Thyroid gland (tissue), 4 donors: ENCODE measurements around the gene PIGQ. TPM values are rescaled to one million over a fixed set of nuclear protein-coding genes. Genes with fewer than 3 reads are reported as not detected.

Experiments
- DNase-seq, 2 donors: peaks; one replicate each; pipeline ENCODE4 v3.0.0-alpha.2; 2019
- H3K27ac ChIP-seq, 3 donors: fragments of 200-600 bp; sonication (generic); 1 replicate in 2 of 3; 2 replicates in 1 of 3; pipeline ENCODE4 v1.5.1; 2016 to 2019; ENCODE audit warnings: mild to moderate bottlenecking in 1 of 3, moderate library complexity in 1 of 3
- H3K27me3 ChIP-seq: fragments of 200-600 bp; sonication (generic); one replicate; pipeline ENCODE4 v1.5.1; 2019
- H3K36me3 ChIP-seq, 2 donors: fragments of 200-600 bp; sonication (generic); one replicate each; pipeline ENCODE4 v1.5.1; 2016 to 2019
- H3K4me1 ChIP-seq, 2 donors: fragments of 200-600 bp; sonication (generic); one replicate each; pipeline ENCODE4 v1.5.1; 2017 to 2019
- H3K4me3 ChIP-seq, 3 donors: fragments of 200-600 bp; sonication (generic); replicated peaks in 1 of 3; 1 replicate in 2 of 3; 2 replicates in 1 of 3; pipeline ENCODE4 v1.5.1; 2016; ENCODE audit warnings: mild to moderate bottlenecking in 1 of 3
- H3K9me3 ChIP-seq: fragments of 200-600 bp; sonication (generic); one replicate; pipeline ENCODE4 v1.5.1; 2017
- POLR2A ChIP-seq, 2 donors: fragments of 450-650 bp; IDR thresholded peaks; one replicate each; pipeline ENCODE4 v1.6.1; 2017; ENCODE audit warnings: antibody characterized with exemption in 2 of 2, mild to moderate bottlenecking in 2 of 2, moderate library complexity in 1 of 2
- WGBS, 2 donors: methylation state at CpG; one replicate each; pipeline ENCODE4 v1.1.5; 2017; 5-methylcytosine and 5-hydroxymethylcytosine counted together
- intact Hi-C: fragments of 100-400 bp; cut with DNase I; formaldehyde crosslinking; loops from one replicate; pipeline ENCODE4 v1.15.1; 2023
- total RNA-seq, 4 donors: library from RNA; depleted of rRNA; stranded (reverse); fragments of >200 nt; gene quantifications; one replicate each; pipeline ENCODE4 v1.2.3, GENCODE V29; 2016
- TF ChIP-seq, protein P1 (sequence below), 6 experiments: fragments of 200-600 bp in 3 of 6; fragments of 450-650 bp in 3 of 6; sonication (generic) in 3 of 6; IDR thresholded peaks; one replicate each; pipeline ENCODE4 v1.5.1; 2016 to 2019; ENCODE audit warnings: antibody characterized with exemption in 6 of 6, mild to moderate bottlenecking in 2 of 6, inconsistent platforms in 1 of 6, moderate library complexity in 1 of 6

Gene PIGQ
- total RNA-seq, 4 donors from 2014 or later, result 69.6 to 125 (median 108) TPM

DNA sequence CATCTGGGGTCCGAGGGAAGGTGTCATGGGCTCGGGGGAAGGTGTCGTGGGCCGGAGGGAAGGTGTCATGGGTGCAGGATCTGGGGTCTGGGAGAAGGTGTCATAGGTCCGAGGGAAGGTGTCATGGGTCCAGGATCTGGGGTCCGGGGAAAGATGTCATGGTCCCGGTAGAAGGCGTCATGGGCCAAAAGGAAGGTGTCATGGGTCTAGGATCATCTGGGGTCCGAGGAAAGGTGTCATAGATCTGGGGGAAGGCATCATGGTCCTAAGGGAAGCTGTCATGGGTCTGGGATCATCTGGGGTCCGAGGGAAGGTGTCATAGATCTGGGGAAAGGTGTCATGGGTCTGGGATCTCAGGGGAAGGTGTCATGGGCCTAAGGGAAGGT, 21.0 kb downstream of the PIGQ start:
- Histone ChIP-seq H3K36me3 (no peaks in the 10 kb centered on the region), H3K27me3 (no peaks in the 10 kb centered on the region), H3K27ac (peak overlapping the region in 1 of 3 donors; percentile 43), H3K9me3 (no peaks in the 10 kb centered on the region), H3K4me3 (peak overlapping the region; percentile 85 to 95 (median 94)), H3K4me1 (peaks cover 45 to 62% of the 10 kb centered on the region in 2 donors)
- intact Hi-C loops, result loop anchor here (5.0 kb wide), 1 partner anchor 41 kb away; the partner anchor contains the start of gene WFIKKN1
- no peak for TF ChIP-seq POLR2A (IDR thresholded peaks at IDR 0.05)
- TF ChIP-seq, protein P1, sequence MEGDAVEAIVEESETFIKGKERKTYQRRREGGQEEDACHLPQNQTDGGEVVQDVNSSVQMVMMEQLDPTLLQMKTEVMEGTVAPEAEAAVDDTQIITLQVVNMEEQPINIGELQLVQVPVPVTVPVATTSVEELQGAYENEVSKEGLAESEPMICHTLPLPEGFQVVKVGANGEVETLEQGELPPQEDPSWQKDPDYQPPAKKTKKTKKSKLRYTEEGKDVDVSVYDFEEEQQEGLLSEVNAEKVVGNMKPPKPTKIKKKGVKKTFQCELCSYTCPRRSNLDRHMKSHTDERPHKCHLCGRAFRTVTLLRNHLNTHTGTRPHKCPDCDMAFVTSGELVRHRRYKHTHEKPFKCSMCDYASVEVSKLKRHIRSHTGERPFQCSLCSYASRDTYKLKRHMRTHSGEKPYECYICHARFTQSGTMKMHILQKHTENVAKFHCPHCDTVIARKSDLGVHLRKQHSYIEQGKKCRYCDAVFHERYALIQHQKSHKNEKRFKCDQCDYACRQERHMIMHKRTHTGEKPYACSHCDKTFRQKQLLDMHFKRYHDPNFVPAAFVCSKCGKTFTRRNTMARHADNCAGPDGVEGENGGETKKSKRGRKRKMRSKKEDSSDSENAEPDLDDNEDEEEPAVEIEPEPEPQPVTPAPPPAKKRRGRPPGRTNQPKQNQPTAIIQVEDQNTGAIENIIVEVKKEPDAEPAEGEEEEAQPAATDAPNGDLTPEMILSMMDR (IDR thresholded peaks at IDR 0.05), result no peak
- 56 to 59% methylated on average over 10 of the region's 10 CpGs for WGBS, 2 donors
- no peak for DNase-seq

DNA sequence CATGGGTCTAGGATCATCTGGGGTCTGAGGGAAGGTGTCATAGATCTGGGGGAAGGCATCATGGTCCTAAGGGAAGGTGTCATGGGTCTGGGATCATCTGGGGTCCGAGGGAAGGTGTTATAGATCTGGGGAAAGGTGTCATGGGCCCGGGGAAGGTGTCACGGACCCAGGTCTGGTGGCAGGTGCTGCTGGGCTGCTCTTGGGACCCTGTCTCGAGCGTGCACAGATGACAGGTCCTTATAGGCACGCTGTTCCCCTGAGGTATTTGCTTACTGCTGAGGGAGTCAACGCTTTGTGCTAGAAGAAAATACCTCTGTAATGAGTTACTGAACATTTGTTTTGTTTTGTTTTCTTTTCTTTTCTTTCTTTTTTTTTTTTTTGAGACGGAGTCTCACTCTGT, 21.5 kb downstream of the PIGQ start:
- intact Hi-C loops, result loop anchor here (5.0 kb wide), 1 partner anchor 41 kb away; the partner anchor contains the start of gene WFIKKN1
- Histone ChIP-seq H3K4me3 (no peak overlapping the region), H3K27ac (no peak overlapping the region)

DNA sequence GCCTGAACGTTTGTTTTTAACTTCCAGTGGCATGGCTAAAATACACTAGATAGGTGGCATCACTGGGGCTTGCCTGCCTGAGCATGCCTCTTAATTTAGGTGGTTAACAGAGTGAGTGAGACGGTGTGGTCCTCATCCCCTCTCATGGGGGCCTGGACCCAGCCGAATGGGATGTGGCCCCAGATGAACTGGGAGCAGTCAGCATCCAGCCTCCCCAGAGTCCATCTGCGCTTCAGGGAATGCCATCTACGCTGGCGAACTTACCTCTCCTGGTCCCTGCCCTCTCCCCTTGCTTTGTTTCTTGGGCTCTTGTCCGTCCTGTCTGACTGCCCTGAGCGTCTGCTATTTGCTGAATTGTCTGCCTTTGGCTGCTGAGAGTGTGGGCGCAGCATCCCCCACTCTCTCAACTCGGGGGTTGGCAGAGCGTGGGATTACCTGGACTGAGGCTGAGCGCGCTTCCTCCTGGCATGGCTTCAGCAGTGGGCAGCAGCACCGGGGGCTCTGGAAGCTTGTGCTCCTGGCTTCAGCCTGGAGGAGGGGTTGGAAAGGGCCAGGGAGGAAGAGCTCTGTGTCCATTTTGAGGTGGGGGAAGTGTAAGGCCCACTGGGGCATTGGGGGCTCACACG, 22.2 kb downstream of the PIGQ start:
- TF ChIP-seq POLR2A (IDR thresholded peaks at IDR 0.05), result no peak
- TF ChIP-seq, protein P1 (IDR thresholded peaks at IDR 0.05), result no peak
- Histone ChIP-seq H3K27me3 (no peaks in the 10 kb centered on the region), H3K4me3 (no peak overlapping the region), H3K36me3 (no peaks in the 10 kb centered on the region), H3K4me1 (peaks cover 45 to 59% of the 10 kb centered on the region in 2 donors), H3K27ac (peak overlapping the region; percentile 78 to 85 (median 83)), H3K9me3 (no peaks in the 10 kb centered on the region)
- 82 to 86% methylated on average over 12 to 15 of the region's 15 CpGs for WGBS, 2 donors
- intact Hi-C loops, result loop anchor here (5.0 kb wide), 1 partner anchor 40 kb away; the partner anchor contains the start of gene WFIKKN1
- DNase-seq, result no peak

More for the DNA sequence above, 21.5 kb downstream of the PIGQ start:
- no peaks in the 10 kb centered on the region for H3K9me3 ChIP-seq
- DNase-seq, result no peak
- no peak for TF ChIP-seq POLR2A (IDR thresholded peaks at IDR 0.05)
- TF ChIP-seq, protein P1 (IDR thresholded peaks at IDR 0.05), result no peak
- WGBS, 2 donors, result 85 to 86% methylated on average over 8 of the region's 8 CpGs
- no peaks in the 10 kb centered on the region for H3K36me3 ChIP-seq
- peaks cover 45 to 62% of the 10 kb centered on the region in 2 donors for H3K4me1 ChIP-seq
- no peaks in the 10 kb centered on the region for H3K27me3 ChIP-seq

DNA sequence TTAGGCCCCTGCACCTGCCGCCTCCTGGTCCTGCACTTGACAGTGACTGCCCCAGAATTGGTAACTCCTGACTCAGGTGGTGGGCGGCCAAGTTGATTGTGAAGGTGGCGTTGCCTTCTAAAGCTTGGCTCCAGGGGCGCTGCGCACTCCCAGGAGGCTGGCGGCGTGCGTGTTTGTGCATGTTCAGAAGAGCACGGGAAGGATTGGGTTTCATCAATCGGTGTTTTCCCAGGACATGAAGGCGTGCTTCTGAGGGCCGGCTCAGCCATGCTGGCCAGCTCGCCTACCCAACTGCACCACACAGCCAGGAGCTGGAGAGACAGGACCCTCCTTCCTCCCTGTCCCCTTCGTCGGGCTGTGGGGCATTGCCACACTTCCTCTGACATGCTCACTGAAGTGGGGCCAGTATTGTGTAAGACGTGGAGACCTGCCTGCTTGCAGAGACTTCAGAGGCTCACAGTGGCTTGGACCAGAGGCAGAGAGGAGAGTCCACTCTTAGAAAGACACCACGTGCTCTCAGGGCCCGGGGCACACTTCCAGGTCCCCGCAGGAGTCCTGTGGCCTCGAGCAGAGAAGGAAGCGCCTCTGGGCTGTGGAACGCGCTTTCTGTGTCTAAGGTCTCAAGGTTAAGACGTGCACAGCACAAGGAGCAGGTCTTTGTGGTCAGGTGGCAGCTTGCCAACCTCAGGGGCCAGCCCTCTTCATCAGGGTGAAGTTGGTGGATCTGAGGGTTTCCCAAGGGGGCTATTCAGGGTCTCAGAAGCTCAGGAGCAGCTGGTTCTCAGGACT, 22.9 kb downstream of the PIGQ start:
- H3K27ac ChIP-seq, result peak overlapping the region; percentile 78 to 85 (median 83)
- 51 to 62% methylated on average over 14 to 20 of the region's 24 CpGs for WGBS, 2 donors
- DNase-seq, result peak; percentile 74 to 81

More for the DNA sequence above, 22.9 kb downstream of the PIGQ start:
- Histone ChIP-seq H3K4me1 (peaks cover 45 to 54% of the 10 kb centered on the region in 2 donors), H3K9me3 (no peaks in the 10 kb centered on the region), H3K36me3 (no peaks in the 10 kb centered on the region), H3K27me3 (no peaks in the 10 kb centered on the region), H3K4me3 (no peak overlapping the region)
- intact Hi-C loops, result loop anchor here (5.0 kb wide), 1 partner anchor 40 kb away; the partner anchor contains the start of gene WFIKKN1
- TF ChIP-seq, protein P1 (IDR thresholded peaks at IDR 0.05), result no peak
- no peak for TF ChIP-seq POLR2A (IDR thresholded peaks at IDR 0.05)
